MM.1S (cell line): ENCODE measurements around the gene ENPP1.
A peak's percentile ranks its signal among the peaks of the same experiment; 100 is the strongest.

ENCODE experiments used
- CTCF ChIP-seq: fragments of 300-600 bp; sonication (generic); IDR thresholded peaks from 2 replicates; pipeline ENCODE4 v1.5.1; 2016; ENCODE audit warnings: antibody characterized with exemption, low read length, mixed read lengths
- EZH2 ChIP-seq: fragments of 300-600 bp; sonication (generic); optimal IDR thresholded peaks from 2 replicates; pipeline ENCODE3; 2017; ENCODE audit warnings: low read depth, mild to moderate bottlenecking, antibody characterized with exemption, low read length, mixed read lengths

- TF ChIP-seq CTCF (peak; percentile 81), EZH2 (no peak)
These were observed 115.5 kb downstream of the ENPP1 start for GRCh38 chr6:131923356-131923755.
